ENCODE measurements around the gene GPR17.

GPR17 gene

DNA sequence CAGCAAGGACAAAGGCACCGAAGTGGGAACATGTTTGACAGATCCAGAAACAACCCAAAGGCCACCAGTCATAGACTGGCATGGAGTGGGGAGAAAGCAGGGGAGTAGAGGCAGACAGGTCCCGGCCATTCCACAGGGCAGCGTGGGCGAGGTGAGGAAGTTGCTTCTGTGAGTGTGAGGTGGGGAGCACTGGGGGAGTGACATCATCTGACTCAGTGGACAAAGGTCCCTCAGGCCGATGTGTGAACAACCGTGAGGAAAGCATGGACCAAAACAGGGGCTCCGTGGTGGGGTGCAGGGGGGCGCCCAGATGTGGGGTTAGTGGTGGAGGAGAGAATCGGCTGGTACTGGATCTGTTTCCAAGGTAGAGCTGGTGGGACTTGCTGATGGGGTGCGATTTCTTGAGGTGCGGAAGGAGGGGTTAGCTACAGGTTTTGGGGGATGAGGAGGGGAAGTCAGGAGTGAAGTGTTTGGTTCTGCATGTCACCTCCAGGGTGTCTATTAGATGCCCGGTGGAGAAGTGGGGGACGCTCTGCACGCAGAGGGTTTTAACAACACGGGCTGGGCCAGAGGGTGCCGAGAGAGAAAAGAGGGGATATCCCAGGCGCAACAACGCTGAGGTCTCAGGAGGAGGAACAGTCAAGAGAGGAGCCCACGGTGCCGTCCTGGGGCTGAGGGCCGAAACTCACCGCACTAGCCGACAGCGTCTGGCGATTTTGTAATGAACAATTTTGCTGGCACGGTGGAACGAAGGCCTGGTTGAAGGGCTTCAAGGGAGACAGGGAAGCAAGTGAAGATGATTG lies 52.8 kb downstream of the GPR17 start:
- no peaks in the 10 kb centered on the region for H3K36me3 ChIP-seq (ENCODE audit: control insufficient read depth in 1 of 2, insufficient read depth in 2 of 2, low read length in 2 of 2)
- H3K9me3 ChIP-seq (ENCODE audit: control insufficient read depth in 1 of 2, low read length in 2 of 2) = no peaks in the 10 kb centered on the region
- no peak overlapping the region for H3K4me3 ChIP-seq (ENCODE audit: low read depth in 1 of 2, low read length in 2 of 2)
- no peak overlapping the region for H3K27ac ChIP-seq (ENCODE audit: low read length)
- H3K4me1 ChIP-seq (ENCODE audit: control insufficient read depth in 1 of 2, insufficient read depth in 2 of 2, low read length in 2 of 2) = peaks cover 14 to 28% of the 10 kb centered on the region in 2 donors
- no peaks in the 10 kb centered on the region for H3K27me3 ChIP-seq (ENCODE audit: low read depth, low read length)

DNA sequence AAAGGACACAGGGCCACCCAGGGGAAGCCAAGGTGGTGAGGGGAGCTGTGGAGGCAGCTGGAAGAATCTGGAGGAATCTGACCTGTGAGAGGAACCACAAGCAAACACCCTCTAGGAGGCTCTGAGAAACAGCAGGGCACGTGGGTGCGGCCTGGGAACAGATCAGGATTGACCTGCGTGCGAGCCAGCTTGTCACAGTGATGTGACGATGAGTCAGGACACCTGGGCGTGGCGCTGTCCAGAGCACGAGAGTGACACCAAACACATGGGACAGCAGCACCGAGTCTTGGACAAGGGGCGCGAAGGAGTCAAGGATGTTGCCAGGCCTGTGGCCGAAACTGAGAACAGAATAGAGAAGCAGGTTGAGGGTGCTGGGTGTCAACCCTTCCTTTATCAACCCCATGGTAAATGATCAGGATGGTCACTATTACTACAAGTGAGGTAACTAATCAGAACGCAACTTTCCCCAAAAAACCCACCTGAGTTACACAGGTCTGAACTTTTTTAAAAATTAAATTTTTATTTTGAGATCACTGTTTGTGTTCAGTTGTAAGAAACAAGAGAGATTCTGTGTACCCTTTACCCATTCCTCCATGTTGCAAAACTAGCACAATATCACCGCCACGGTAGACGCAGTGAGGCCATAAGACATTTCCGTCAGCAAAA lies 54.7 kb downstream of the GPR17 start:
- Histone ChIP-seq H3K4me1 (ENCODE audit: control insufficient read depth in 1 of 2, insufficient read depth in 2 of 2, low read length in 2 of 2) (peaks cover 14 to 22% of the 10 kb centered on the region in 2 donors), H3K36me3 (ENCODE audit: control insufficient read depth in 1 of 2, insufficient read depth in 2 of 2, low read length in 2 of 2) (peaks cover 1 to 6% of the 10 kb centered on the region in 2 donors), H3K27ac (ENCODE audit: low read length) (peak overlapping the region; percentile 86), H3K4me3 (ENCODE audit: low read depth in 1 of 2, low read length in 2 of 2) (peak overlapping the region; percentile 69 to 72), H3K27me3 (ENCODE audit: low read depth, low read length) (no peaks in the 10 kb centered on the region), H3K9me3 (ENCODE audit: control insufficient read depth in 1 of 2, low read length in 2 of 2) (no peaks in the 10 kb centered on the region)

DNA sequence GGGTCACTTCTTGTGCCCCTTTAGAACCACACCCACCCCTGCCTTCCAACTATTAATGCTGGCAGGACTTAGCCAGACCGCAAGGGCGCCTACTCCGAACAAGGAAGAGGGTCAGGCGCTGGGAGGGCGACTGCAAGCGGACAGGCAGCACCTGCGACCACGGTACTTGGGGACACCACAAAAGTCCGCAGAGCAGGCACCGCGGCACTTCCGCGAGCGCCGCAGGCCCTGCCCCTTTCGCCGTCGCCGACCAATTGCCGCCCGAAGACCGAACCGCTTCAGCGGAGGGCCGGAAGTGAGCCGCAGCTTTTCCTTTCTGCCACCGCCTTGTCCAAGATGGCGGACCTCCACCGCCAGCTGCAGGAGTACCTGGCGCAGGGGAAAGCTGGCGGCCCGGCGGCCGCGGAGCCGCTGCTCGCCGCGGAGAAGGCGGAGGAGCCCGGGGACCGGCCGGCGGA lies 55.3 kb downstream of the GPR17 start, which contains the start of gene SFT2D3:
TSS of gene SFT2D3 (plus strand) at position 305 of the 458 bp plus-strand sequence. CDS start at position 337, 32 bp downstream.
- Histone ChIP-seq H3K27me3 (ENCODE audit: low read depth, low read length) (no peaks in the 10 kb centered on the region), H3K4me1 (ENCODE audit: control insufficient read depth in 1 of 2, insufficient read depth in 2 of 2, low read length in 2 of 2) (peaks cover 14 to 22% of the 10 kb centered on the region in 2 donors), H3K4me3 (ENCODE audit: low read depth in 1 of 2, low read length in 2 of 2) (peak within 1 kb of the TSS; percentile 69 to 72), H3K9me3 (ENCODE audit: control insufficient read depth in 1 of 2, low read length in 2 of 2) (no peaks in the 10 kb centered on the region), H3K27ac (ENCODE audit: low read length) (peak within 1 kb of the TSS; percentile 86), H3K36me3 (ENCODE audit: control insufficient read depth in 1 of 2, insufficient read depth in 2 of 2, low read length in 2 of 2) (peaks cover 7 to 11% of the 10 kb centered on the region in 2 donors)

- H3K4me1 ChIP-seq (ENCODE audit: control insufficient read depth in 1 of 2, insufficient read depth in 2 of 2, low read length in 2 of 2) = peaks cover 14 to 22% of the 10 kb centered on the region in 2 donors
- peak overlapping the region; percentile 86 for H3K27ac ChIP-seq (ENCODE audit: low read length)
- no peaks in the 10 kb centered on the region for H3K9me3 ChIP-seq (ENCODE audit: control insufficient read depth in 1 of 2, low read length in 2 of 2)
- H3K4me3 ChIP-seq (ENCODE audit: low read depth in 1 of 2, low read length in 2 of 2) = peak overlapping the region; percentile 69 to 72
- H3K27me3 ChIP-seq (ENCODE audit: low read depth, low read length) = no peaks in the 10 kb centered on the region
- peaks cover 9 to 16% of the 10 kb centered on the region in 2 donors for H3K36me3 ChIP-seq (ENCODE audit: control insufficient read depth in 1 of 2, insufficient read depth in 2 of 2, low read length in 2 of 2)
These were observed 55.9 kb downstream of the GPR17 start for GRCh38 chr2:127701651-127702394.
